PC-9 (cell line): ENCODE data around the gene SMCO3. TPM values are rescaled to one million over a fixed set of nuclear protein-coding genes. Genes with fewer than 3 reads are reported as not detected.

Source experiments
- BruUV-seq: library from RNA; stranded (reverse); fragments of 400-500 nt; replicated peaks from 2 replicates; lab custom pipeline; 2021; lab: Mats Ljungman, UMichigan
- CTCF ChIA-PET: fragments of 300-600 bp; sonication (Branson Sonifier 250); formaldehyde crosslinking; loops from one replicate; lab custom pipeline; 2022; ENCODE audit warnings: antibody characterized with exemption; lab: Charles Lee
- POLR2A ChIA-PET: fragments of 300-600 bp; sonication (Branson Sonifier 250); formaldehyde crosslinking; loops from one replicate; lab custom pipeline; 2022; ENCODE audit warnings: antibody characterized with exemption; ENCODE audit not compliant: unreplicated experiment; lab: Charles Lee
- DNase-seq, 2 experiments: peaks; one replicate each; pipeline versions ENCODE4 v3.0.0 to v3.0.0-alpha.2; 2015 to 2022; ENCODE audit warnings: mixed read lengths in 1 of 2
- H2AFZ ChIP-seq: fragments of 200-600 bp; sonication (generic); 2 replicates; pipeline ENCODE4 v1.8.1; 2017; ENCODE audit warnings: antibody characterized with exemption
- H3F3A ChIP-seq: fragments of 200-600 bp; sonication (generic); 2 replicates; pipeline ENCODE4 v1.8.1; 2017; ENCODE audit warnings: antibody characterized with exemption, mild to moderate bottlenecking, low read depth; ENCODE audit not compliant: insufficient read depth
- H3K27ac ChIP-seq: fragments of 200-600 bp; sonication (generic); 2 replicates; pipeline ENCODE4 v1.6.1; 2016; ENCODE audit warnings: mixed run types
- H3K27me3 ChIP-seq: fragments of 200-600 bp; sonication (generic); 2 replicates; pipeline ENCODE4 v1.6.1; 2016; ENCODE audit warnings: low read depth, mixed run types; ENCODE audit not compliant: insufficient read depth
- H3K36me3 ChIP-seq: fragments of 200-600 bp; sonication (generic); 2 replicates; pipeline ENCODE4 v1.6.1; 2016; ENCODE audit warnings: low read depth, mixed run types
- H3K4me1 ChIP-seq: fragments of 200-600 bp; sonication (generic); replicated peaks from 2 replicates; pipeline ENCODE4 v1.6.1; 2016; ENCODE audit warnings: mixed run types; ENCODE audit not compliant: insufficient read depth
- H3K4me2 ChIP-seq: fragments of 200-600 bp; sonication (generic); 2 replicates; pipeline ENCODE4 v1.6.1; 2017; ENCODE audit warnings: mixed run types
- H3K4me3 ChIP-seq: fragments of 200-600 bp; sonication (generic); 2 replicates; pipeline ENCODE4 v1.6.1; 2016; ENCODE audit warnings: mixed run types
- H3K79me2 ChIP-seq: fragments of 200-600 bp; sonication (generic); 2 replicates; pipeline ENCODE4 v1.6.1; 2017; ENCODE audit warnings: low read depth, mixed run types
- H3K9me2 ChIP-seq: fragments of 200-600 bp; sonication (generic); 2 replicates; pipeline ENCODE4 v1.8.1; 2017; ENCODE audit warnings: mild to moderate bottlenecking; ENCODE audit not compliant: insufficient read depth
- H3K9me3 ChIP-seq: fragments of 200-600 bp; sonication (generic); 2 replicates; pipeline ENCODE4 v1.8.1; 2016; ENCODE audit warnings: low read depth; ENCODE audit not compliant: insufficient read depth
- H4K20me1 ChIP-seq: fragments of 200-600 bp; sonication (generic); 2 replicates; pipeline ENCODE4 v1.8.1; 2017; ENCODE audit not compliant: insufficient read depth
- CTCF ChIP-seq: fragments of 200-600 bp; sonication (generic); conservative IDR thresholded peaks from 2 replicates; pipeline ENCODE4 v1.6.1; 2017; ENCODE audit warnings: mixed run types, antibody characterized with exemption, mild to moderate bottlenecking, moderate library complexity
- EZH2 ChIP-seq: fragments of 200-600 bp; sonication (generic); IDR thresholded peaks from 2 replicates; pipeline ENCODE4 v1.8.0; 2017; ENCODE audit warnings: antibody characterized with exemption, low read depth
- intact Hi-C: fragments of 100-400 bp; cut with micrococcal nuclease; formaldehyde crosslinking; loops from one replicate; pipeline ENCODE4 v1.10.0; 2022; ENCODE audit not compliant: unreplicated experiment
- total RNA-seq: library from RNA; stranded (reverse); gene quantifications from 2 replicates; pipeline ENCODE4 v1.2.3, GENCODE V29; 2021

Gene SMCO3
- total RNA-seq, 1 experiment from 2014 or later = not detected

GRCh38 chr12:14774074-14774905 lies 39.7 kb downstream of the SMCO3 start:
- Histone ChIP-seq H3K27ac (peak overlapping the region; percentile 89), H3K9me3 (no peaks in the 10 kb centered on the region), H3K4me1 (peaks cover 42% of the 10 kb centered on the region), H3K36me3 (no peaks in the 10 kb centered on the region), H2AFZ (peak overlapping the region; percentile 83), H3F3A (peaks cover 43% of the 10 kb centered on the region), H3K4me3 (peak overlapping the region; percentile 91), H3K27me3 (no peaks in the 10 kb centered on the region), H4K20me1 (no peaks in the 10 kb centered on the region), H3K79me2 (peaks cover 48% of the 10 kb centered on the region), H3K9me2 (no peaks in the 10 kb centered on the region), H3K4me2 (peak overlapping the region; percentile 88)
- ChIA-PET CTCF (interaction anchor here (0.6 to 1.3 kb wide), 3 partner anchors 30 to 516 kb away, joined by 4 to 5 read pairs (median 4); partner anchors contain the start of gene C12orf60), POLR2A (interaction anchor here (0.6 to 1.2 kb wide), 5 partner anchors 63 to 1974 kb away, joined by 3 to 16 read pairs (median 3); no protein-coding TSS in a partner anchor)
- no peak for TF ChIP-seq EZH2
- 0 out of 2 replicates have a peak, but pooled peaks have one; percentile 8 for TF ChIP-seq CTCF
- DNase-seq = peak; percentile 84 to 97
- TSS peak; percentile 76 for BruUV-seq
- intact Hi-C loops = loop anchor here (1.0 to 10.0 kb wide), 7 partner anchors 29 to 1111 kb away; partner anchors contain the start of genes ARHGDIB, ATF7IP, C12orf60 and STRAP

- peaks cover 46% of the 10 kb centered on the region for H3K4me1 ChIP-seq
- CTCF ChIA-PET = interaction anchor here (0.7 to 1.3 kb wide), 2 partner anchors 30 to 516 kb away, joined by 4 to 5 read pairs; partner anchors contain the start of gene C12orf60
- peaks cover 3% of the 10 kb centered on the region; the same call in 1 of the 2 replicates for H4K20me1 ChIP-seq
- no TSS peak for BruUV-seq
- H3K79me2 ChIP-seq = peaks cover 54% of the 10 kb centered on the region
- H3K36me3 ChIP-seq = no peaks in the 10 kb centered on the region
- no peaks in the 10 kb centered on the region for H3K27me3 ChIP-seq
- peak overlapping the region; percentile 91 for H3K4me3 ChIP-seq
- no peak overlapping the region for H3K27ac ChIP-seq
- H3K9me3 ChIP-seq = no peaks in the 10 kb centered on the region
- no peak for DNase-seq
- POLR2A ChIA-PET = interaction anchor here (0.6 to 0.7 kb wide), 2 partner anchors 16 to 1974 kb away, joined by 4 to 5 read pairs; no protein-coding TSS in a partner anchor
- no peaks in the 10 kb centered on the region for H3K9me2 ChIP-seq
- peak overlapping the region; percentile 83; the same call in 1 of the 2 replicates for H2AFZ ChIP-seq
- intact Hi-C loops = loop anchor here (1.0 to 10.0 kb wide), 7 partner anchors 30 to 1111 kb away; partner anchors contain the start of genes ARHGDIB, ATF7IP, C12orf60 and STRAP
- peak overlapping the region; percentile 88 for H3K4me2 ChIP-seq
- H3F3A ChIP-seq = peaks cover 43% of the 10 kb centered on the region
- TF ChIP-seq CTCF (no peak), EZH2 (no peak)
Observed at GRCh38 chr12:14773685-14774073, 40.3 kb downstream of the SMCO3 start.

GRCh38 chr12:14772946-14773345 lies 41.0 kb downstream of the SMCO3 start:
- H3K27ac ChIP-seq = no peak overlapping the region
- no peak for TF ChIP-seq EZH2
- no peak for TF ChIP-seq CTCF
- ChIA-PET CTCF (no interaction called here), POLR2A (interaction anchor here (0.6 kb wide), 3 partner anchors 10 to 543 kb away, joined by 4 to 6 read pairs (median 6); no protein-coding TSS in a partner anchor)
- no peak overlapping the region for H3K4me3 ChIP-seq
- no peaks in the 10 kb centered on the region for H3K27me3 ChIP-seq
- intact Hi-C loops = loop anchor here (5.0 to 10.0 kb wide), 3 partner anchors 406 to 1112 kb away; partner anchors contain the start of genes ATF7IP and STRAP
- H3K79me2 ChIP-seq = peaks cover 61% of the 10 kb centered on the region
- no peaks in the 10 kb centered on the region for H3K9me2 ChIP-seq
- DNase-seq = no peak
- no peak overlapping the region for H2AFZ ChIP-seq
- H3K4me1 ChIP-seq = peaks cover 46% of the 10 kb centered on the region
- peaks cover 41% of the 10 kb centered on the region for H3F3A ChIP-seq
- peaks cover 1% of the 10 kb centered on the region; the same call in 1 of the 2 replicates for H3K36me3 ChIP-seq
- H3K9me3 ChIP-seq = no peaks in the 10 kb centered on the region
- 0 out of 2 replicates have a peak overlapping the region, but pooled peaks have one; percentile 1 for H3K4me2 ChIP-seq
- no TSS peak for BruUV-seq
- H4K20me1 ChIP-seq = peaks cover 4% of the 10 kb centered on the region; the same call in 1 of the 2 replicates
